GM19025 (cell line): ENCODE measurements around the gene RELCH.

Source experiments
- ATAC-seq: cut with Tn5 transposase; IDR thresholded peaks from one replicate; pipeline ENCODE4 v1.9.1; 2021; ENCODE audit warnings: mild to moderate bottlenecking, low read depth, moderate library complexity; ENCODE audit not compliant: unreplicated experiment

Gene RELCH

GRCh38 chr18:62334120-62334519 lies 147.1 kb downstream of the RELCH start:
- no peak for ATAC-seq

GRCh38 chr18:62335494-62335893 lies 148.4 kb downstream of the RELCH start:
- ATAC-seq = no peak

DNA sequence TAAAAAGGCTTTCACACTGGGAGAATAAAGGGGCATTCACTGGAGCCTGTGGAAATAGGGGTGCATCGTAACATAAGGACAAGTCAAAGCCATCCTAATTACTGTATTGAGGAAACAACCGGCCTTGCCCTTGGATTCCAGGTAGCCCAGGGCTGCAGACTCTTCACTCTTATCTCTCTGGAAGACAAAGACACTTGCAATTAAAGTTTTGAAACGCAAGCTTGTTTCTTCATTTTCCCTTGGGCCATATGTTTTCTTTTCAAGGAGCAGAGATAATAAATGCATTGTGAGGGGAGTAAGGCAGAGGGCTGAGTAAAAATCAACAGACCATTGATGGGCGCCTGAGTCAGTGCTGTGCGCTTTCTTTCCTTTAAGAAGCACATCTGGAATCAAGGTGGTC lies 149.6 kb downstream of the RELCH start:
- ATAC-seq = no peak

DNA sequence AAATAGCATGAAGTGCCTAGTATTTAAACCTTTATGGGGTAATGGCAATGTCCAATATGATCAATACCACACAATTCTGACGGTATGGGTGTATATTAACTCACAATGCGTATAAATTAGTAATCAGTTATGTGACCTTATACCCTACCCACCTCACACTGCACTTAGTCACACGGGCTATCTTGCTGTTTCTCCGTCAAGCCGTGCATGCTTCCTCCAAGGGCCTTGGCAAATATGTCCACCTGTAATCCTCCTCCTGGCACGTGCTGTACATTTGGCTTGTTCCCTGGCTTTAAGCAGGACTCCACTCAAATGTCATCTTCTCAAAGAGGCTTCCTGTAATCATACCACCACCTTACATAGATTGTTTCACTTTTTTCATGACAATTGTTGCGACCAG lies 150.3 kb downstream of the RELCH start:
- ATAC-seq = no peak

DNA sequence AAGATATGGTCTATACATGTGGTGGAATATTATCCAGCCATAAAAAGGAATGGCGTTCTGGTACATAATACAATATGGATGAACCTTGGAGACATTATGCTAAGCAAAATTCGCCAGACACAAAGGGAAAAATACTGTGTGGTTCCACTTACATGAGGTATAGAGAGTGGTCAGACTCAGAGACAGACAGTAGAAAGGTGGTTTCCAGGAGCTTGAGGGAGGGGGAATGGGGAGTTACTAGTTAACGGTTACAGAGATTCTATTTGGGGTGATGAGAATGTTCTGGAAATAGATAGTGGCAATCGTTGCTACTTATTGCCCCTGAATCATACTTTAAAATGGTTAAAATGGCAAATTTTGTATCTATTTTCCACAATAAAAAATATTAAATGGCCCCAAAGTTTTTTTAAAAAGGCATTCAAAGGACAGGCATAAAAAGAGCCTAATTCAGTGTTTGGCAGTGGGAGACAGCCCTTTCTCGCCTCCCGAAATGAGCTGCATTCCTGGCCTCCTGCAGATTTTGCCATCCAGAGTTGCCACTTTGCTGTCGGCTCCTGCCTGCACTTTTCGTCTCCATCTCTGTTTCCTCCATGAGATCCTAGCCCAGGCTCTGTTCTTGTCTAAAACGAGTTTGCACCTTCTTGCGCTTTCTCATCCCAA lies 151.5 kb downstream of the RELCH start:
- ATAC-seq = peak; percentile 73

DNA sequence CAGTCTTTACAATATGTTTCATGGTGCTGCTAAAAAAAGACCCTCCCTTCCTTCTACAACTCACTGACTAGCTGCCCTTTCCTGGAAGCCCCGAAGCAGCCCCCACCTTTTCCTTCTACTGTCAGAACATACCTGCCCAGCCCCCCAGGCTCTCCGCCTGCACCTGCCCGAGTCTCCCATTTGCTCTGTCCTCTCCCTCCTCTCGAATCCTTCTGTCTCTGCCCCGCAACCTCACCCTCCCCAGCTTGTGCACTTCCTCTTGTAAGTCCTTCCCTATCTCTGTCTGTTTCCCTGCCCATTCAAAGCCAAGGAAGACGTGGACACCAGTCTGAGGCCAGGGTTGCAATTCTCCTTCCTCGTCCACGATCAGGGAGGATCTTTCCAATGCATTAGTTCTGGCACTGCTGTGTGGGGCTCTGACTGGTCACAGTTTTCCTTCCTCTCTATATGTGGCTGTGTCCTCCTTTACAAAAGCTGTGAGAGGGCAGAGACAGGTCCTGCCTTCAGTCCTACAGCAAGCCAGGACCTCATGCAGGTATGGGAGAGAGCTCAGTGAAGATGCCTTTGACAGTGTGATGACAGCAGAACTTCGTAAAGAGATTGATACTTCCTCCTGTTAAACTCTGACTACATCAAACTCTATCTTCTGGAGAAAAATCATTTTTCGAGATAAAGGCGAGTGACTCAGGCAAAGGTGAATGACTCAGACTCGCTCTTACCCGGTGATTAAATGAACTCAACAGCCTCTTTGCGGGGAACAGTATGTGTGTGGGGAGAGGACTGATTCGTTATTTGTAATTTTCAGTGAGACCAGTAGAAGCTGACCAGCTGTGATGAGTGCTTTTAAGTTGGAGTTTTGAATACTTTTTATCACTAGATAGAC lies 152.3 kb downstream of the RELCH start:
- no peak for ATAC-seq

- ATAC-seq = no peak
Measured at GRCh38 chr18:62340996-62341395, 153.9 kb downstream of the RELCH start.

- ATAC-seq = no peak
Measured at GRCh38 chr18:62341473-62341872, 154.4 kb downstream of the RELCH start.

- ATAC-seq = no peak
Measured at GRCh38 chr18:62342884-62343283, 155.8 kb downstream of the RELCH start.

DNA sequence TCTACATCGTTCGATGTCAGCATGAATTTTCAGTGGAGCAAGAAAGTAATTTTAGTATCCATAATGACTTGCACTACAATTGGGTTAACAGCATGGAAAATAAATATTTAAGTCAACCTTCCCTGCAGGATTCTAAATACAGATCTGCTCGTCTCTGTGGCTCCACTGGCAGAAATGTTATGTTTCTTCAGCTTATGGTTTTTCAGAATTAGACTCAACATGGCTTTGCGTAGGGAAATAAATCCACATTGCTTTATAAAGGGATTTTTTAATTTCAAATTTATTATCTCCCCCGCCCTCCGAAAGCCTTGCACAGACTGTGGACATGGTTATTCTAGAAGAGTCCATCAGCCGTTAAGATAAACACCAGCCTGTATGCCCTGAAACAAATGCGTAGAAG lies 156.3 kb downstream of the RELCH start:
- no peak for ATAC-seq

DNA sequence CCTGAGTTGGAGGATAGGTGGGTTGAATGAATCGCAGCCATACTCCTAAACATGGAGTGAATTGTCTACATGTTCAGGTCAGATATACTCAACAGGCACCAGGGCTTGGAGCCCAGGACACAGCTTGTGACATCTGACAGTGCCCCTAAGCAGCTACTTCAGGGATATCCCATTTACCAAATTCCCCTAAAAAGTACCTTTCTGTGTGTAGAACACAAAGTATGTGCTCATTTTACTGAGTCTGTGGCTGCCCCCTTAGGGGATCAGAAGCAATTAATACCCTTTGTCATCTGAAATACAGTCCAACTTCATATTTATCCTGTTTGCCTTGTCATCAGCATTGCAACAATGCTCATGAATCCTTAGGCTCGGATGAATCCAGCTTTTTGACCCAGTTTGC lies 158.9 kb downstream of the RELCH start:
- ATAC-seq = peak; percentile 60

DNA sequence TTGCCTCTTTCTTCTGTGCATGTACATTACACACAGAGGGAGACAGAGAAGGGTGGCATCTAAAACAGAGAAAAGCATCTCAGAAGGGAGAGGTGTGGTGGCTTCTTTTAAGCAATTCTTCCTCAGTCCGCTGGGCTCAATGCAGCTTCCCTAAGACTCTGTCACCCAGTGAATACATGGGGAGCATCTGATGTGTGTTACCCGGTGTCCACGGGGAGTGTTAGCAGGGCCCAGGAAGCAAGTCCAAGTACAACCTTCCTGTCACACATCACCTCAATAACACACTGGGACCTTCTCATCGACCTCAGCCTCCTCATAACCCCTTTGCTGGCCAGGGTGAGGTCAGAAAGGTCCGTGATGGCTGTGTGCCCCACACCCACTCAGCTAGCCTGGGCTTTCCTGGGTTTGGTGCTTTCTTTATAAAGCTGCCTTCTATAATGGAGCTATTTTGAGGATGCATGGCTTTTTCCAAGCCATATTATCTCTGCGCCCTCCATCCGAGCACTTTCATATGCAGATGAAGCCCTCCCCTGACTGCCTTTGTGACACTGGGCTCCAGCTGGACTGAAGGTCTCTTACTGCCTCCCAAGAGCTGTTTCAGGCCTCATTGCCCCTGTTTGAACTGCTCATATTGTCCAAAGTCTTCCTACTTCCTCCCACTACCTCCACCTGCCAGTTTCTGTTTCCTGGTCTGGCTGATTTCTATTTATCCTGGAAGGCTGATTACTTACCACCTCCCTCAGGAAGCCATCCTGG lies 159.5 kb downstream of the RELCH start:
- ATAC-seq = peak; percentile 20

DNA sequence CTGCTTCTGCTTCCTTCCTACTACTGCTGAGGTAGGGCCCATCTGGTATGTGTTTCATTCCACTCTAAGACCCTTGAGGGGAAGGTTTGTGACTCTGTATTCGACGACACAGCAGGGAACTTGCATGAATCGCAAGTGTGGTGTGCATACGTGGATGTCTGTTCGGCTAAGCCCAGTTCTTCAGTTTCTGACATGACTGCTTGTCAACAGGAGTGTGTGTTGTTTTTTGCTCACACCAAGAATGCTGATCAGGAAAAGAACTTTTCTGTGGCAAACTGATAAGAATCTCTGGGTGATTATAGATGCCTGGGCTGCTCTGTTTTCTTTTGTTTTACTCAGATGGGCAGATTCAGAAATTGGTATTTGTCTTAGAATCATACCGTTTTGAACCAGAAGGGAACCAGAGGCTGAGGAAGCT lies 160.0 kb downstream of the RELCH start:
- no peak for ATAC-seq

- ATAC-seq = no peak
Measured at GRCh38 chr18:62348474-62348873, 161.4 kb downstream of the RELCH start.

- ATAC-seq = no peak
Measured at GRCh38 chr18:62353170-62353569, 166.1 kb downstream of the RELCH start.

DNA sequence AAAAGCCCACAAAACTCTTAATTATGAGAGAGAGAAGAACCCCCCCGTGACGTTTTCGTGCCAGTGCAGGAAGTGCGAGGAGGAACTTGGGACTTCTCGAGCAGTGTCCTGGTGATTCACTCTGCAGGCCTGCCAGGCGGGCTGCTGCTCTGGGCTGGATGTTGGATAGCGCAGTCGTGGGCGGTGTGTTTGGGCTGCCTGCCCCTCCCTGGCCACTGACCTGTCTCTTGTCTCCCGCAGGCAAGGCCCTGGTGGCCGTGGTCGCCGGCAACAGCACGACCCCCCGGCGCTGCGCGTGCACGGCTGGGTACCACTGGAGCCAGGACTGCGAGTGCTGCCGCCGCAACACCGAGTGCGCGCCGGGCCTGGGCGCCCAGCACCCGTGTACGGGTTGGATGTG lies 167.1 kb downstream of the RELCH start:
- no peak for ATAC-seq

DNA sequence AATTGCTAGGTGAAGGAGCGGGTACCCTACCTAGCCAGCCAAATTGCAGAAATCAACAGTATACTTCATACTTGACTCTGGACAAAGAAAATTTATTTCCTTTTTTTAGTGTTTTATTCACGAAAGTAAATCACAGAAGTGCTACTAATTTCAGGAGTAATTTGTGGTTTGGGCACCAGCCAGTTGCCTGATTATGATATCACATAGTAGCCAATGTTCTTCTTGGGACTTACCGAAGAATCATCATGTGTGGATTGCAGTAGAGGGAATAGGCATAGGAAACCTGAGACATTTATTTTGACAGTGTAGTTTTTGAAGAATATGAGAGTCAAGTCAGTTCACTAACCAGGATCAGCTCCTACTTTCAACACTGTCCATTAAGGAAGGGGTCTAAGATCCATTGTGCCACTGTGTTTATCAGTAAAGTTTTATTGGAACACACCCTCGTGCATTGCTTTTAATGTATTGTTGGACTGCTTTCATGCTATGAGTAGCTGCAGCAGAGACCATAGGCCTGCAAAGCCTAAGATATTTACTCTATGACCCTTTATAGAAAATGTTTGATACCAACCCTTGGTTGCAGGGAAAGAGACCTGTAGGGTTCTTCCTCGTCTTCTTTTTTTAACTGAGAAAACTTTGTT lies 170.1 kb downstream of the RELCH start:
- no peak for ATAC-seq
